ENCODE data around the gene SLC13A1.
"Not testable (repeated sequence)": the region's sequence is repeated elsewhere in the genome, so short reads cannot be mapped to it uniquely, and the experiment has no call there.

SLC13A1 gene

GRCh38 chr7:123199883-123200282 is at the start of gene SLC13A1:
SLC13A1 (minus strand) TSS chr7:123199969; CDS start chr7:123199946, 23 bp downstream.
- DNase-seq (ENCODE audit: low read depth, low spot score) = no peak
- TF ChIP-seq POLR2AphosphoS5 (IDR thresholded peaks at IDR 0.05; ENCODE audit: borderline replicate concordance, low read depth, low read length) = no peak
- no peak for TF ChIP-seq EZH2 (IDR thresholded peaks at IDR 0.05)
- TF ChIP-seq FOXP2 (optimal IDR thresholded peaks at IDR 0.05; ENCODE audit: control extremely low read depth, extremely low read length, insufficient read depth) = no peak
- no peak within 1 kb of the TSS for H3K27ac ChIP-seq
- H3K36me3 ChIP-seq (ENCODE audit: insufficient read depth, low read length) = no peaks in the 10 kb centered on the region
- H3K9me3 ChIP-seq (ENCODE audit: low read depth, low read length) = no peaks in the 10 kb centered on the region
- no peak within 1 kb of the TSS for H3K9ac ChIP-seq (ENCODE audit: insufficient read length)
- no peak within 1 kb of the TSS for H3K4me3 ChIP-seq

- DNase-seq (ENCODE audit: low read depth, low spot score) = no peak
- TF ChIP-seq EZH2 (IDR thresholded peaks at IDR 0.05) (no peak), POLR2AphosphoS5 (IDR thresholded peaks at IDR 0.05; ENCODE audit: borderline replicate concordance, low read depth, low read length) (no peak), FOXP2 (optimal IDR thresholded peaks at IDR 0.05; ENCODE audit: control extremely low read depth, extremely low read length, insufficient read depth) (no peak)
- Histone ChIP-seq H3K4me3 (no peak overlapping the region), H3K27ac (no peak overlapping the region), H3K9me3 (ENCODE audit: low read depth, low read length) (no peaks in the 10 kb centered on the region), H3K9ac (ENCODE audit: insufficient read length) (no peak overlapping the region), H3K36me3 (ENCODE audit: insufficient read depth, low read length) (no peaks in the 10 kb centered on the region)
Observed at GRCh38 chr7:123244768-123245167, 45.0 kb upstream of the SLC13A1 start.

GRCh38 chr7:123242467-123243092 is 42.8 kb upstream of the SLC13A1 start:
- H3K36me3 ChIP-seq (ENCODE audit: insufficient read depth, low read length) = no peaks in the 10 kb centered on the region; the same call in 1 of the 2 replicates
- DNase-seq (ENCODE audit: low read depth, low spot score) = no peak
- no peaks in the 10 kb centered on the region for H3K9me3 ChIP-seq (ENCODE audit: low read depth, low read length)
- no peak overlapping the region for H3K27ac ChIP-seq
- TF ChIP-seq POLR2AphosphoS5 (IDR thresholded peaks at IDR 0.05; ENCODE audit: borderline replicate concordance, low read depth, low read length) (no peak), FOXP2 (optimal IDR thresholded peaks at IDR 0.05; ENCODE audit: control extremely low read depth, extremely low read length, insufficient read depth) (no peak), EZH2 (IDR thresholded peaks at IDR 0.05) (no peak)
- no peak overlapping the region for H3K4me3 ChIP-seq
- H3K9ac ChIP-seq (ENCODE audit: insufficient read length) = no peak overlapping the region

- H3K9ac ChIP-seq (ENCODE audit: insufficient read length) = no peak overlapping the region
- no peaks in the 10 kb centered on the region for H3K9me3 ChIP-seq (ENCODE audit: low read depth, low read length)
- no peaks in the 10 kb centered on the region; the same call in 1 of the 2 replicates for H3K36me3 ChIP-seq (ENCODE audit: insufficient read depth, low read length)
- H3K4me3 ChIP-seq = no peak overlapping the region
- TF ChIP-seq POLR2AphosphoS5 (IDR thresholded peaks at IDR 0.05; ENCODE audit: borderline replicate concordance, low read depth, low read length) (no peak), FOXP2 (optimal IDR thresholded peaks at IDR 0.05; ENCODE audit: control extremely low read depth, extremely low read length, insufficient read depth) (no peak), EZH2 (IDR thresholded peaks at IDR 0.05) (no peak)
- H3K27ac ChIP-seq = no peak overlapping the region
- no peak for DNase-seq (ENCODE audit: low read depth, low spot score)
Observed at GRCh38 chr7:123241809-123242208, 42.0 kb upstream of the SLC13A1 start.

GRCh38 chr7:123231021-123232000 is 31.5 kb upstream of the SLC13A1 start:
- no peak overlapping the region for H3K4me3 ChIP-seq
- no peaks in the 10 kb centered on the region for H3K9me3 ChIP-seq (ENCODE audit: low read depth, low read length)
- no peak overlapping the region for H3K9ac ChIP-seq (ENCODE audit: insufficient read length)
- DNase-seq (ENCODE audit: low read depth, low spot score) = no peak
- H3K27ac ChIP-seq = 0 out of 2 replicates have a peak overlapping the region, but pooled peaks have one; percentile 39
- H3K36me3 ChIP-seq (ENCODE audit: insufficient read depth, low read length) = no peaks in the 10 kb centered on the region
- TF ChIP-seq POLR2AphosphoS5 (IDR thresholded peaks at IDR 0.05; ENCODE audit: borderline replicate concordance, low read depth, low read length) (no peak), EZH2 (IDR thresholded peaks at IDR 0.05) (no peak), FOXP2 (optimal IDR thresholded peaks at IDR 0.05; ENCODE audit: control extremely low read depth, extremely low read length, insufficient read depth) (no peak)

- no peak overlapping the region for H3K4me3 ChIP-seq
- TF ChIP-seq EZH2 (IDR thresholded peaks at IDR 0.05) = no peak
- TF ChIP-seq POLR2AphosphoS5 (IDR thresholded peaks at IDR 0.05; ENCODE audit: borderline replicate concordance, low read depth, low read length) = no peak
- no peak for TF ChIP-seq FOXP2 (optimal IDR thresholded peaks at IDR 0.05; ENCODE audit: control extremely low read depth, extremely low read length, insufficient read depth)
- H3K27ac ChIP-seq = no peak overlapping the region
- no peaks in the 10 kb centered on the region for H3K9me3 ChIP-seq (ENCODE audit: low read depth, low read length)
- no peak for DNase-seq (ENCODE audit: low read depth, low spot score)
- H3K36me3 ChIP-seq (ENCODE audit: insufficient read depth, low read length) = no peaks in the 10 kb centered on the region
- H3K9ac ChIP-seq (ENCODE audit: insufficient read length) = no peak overlapping the region
Observed at GRCh38 chr7:123230603-123231002, 30.8 kb upstream of the SLC13A1 start.

GRCh38 chr7:123230147-123230546 is 30.4 kb upstream of the SLC13A1 start:
- TF ChIP-seq POLR2AphosphoS5 (IDR thresholded peaks at IDR 0.05; ENCODE audit: borderline replicate concordance, low read depth, low read length) = no peak
- no peak for TF ChIP-seq EZH2 (IDR thresholded peaks at IDR 0.05)
- no peak for TF ChIP-seq FOXP2 (optimal IDR thresholded peaks at IDR 0.05; ENCODE audit: control extremely low read depth, extremely low read length, insufficient read depth)

GRCh38 chr7:123229426-123229825 is 29.7 kb upstream of the SLC13A1 start:
- no peaks in the 10 kb centered on the region for H3K36me3 ChIP-seq (ENCODE audit: insufficient read depth, low read length)
- H3K27ac ChIP-seq = no peak overlapping the region
- no peaks in the 10 kb centered on the region for H3K9me3 ChIP-seq (ENCODE audit: low read depth, low read length)
- TF ChIP-seq EZH2 (IDR thresholded peaks at IDR 0.05) (no peak), FOXP2 (optimal IDR thresholded peaks at IDR 0.05; ENCODE audit: control extremely low read depth, extremely low read length, insufficient read depth) (no peak), POLR2AphosphoS5 (IDR thresholded peaks at IDR 0.05; ENCODE audit: borderline replicate concordance, low read depth, low read length) (no peak)
- H3K4me3 ChIP-seq = no peak overlapping the region
- no peak for DNase-seq (ENCODE audit: low read depth, low spot score)
- no peak overlapping the region for H3K9ac ChIP-seq (ENCODE audit: insufficient read length)

More at GRCh38 chr7:123230147-123230546, 30.4 kb upstream of the SLC13A1 start:
- no peaks in the 10 kb centered on the region for H3K36me3 ChIP-seq (ENCODE audit: insufficient read depth, low read length)
- no peak overlapping the region for H3K9ac ChIP-seq (ENCODE audit: insufficient read length)
- H3K9me3 ChIP-seq (ENCODE audit: low read depth, low read length) = no peaks in the 10 kb centered on the region
- no peak for DNase-seq (ENCODE audit: low read depth, low spot score)
- H3K27ac ChIP-seq = no peak overlapping the region
- no peak overlapping the region for H3K4me3 ChIP-seq

GRCh38 chr7:123227666-123228065 is 27.9 kb upstream of the SLC13A1 start:
- not testable (repeated sequence) for DNase-seq (ENCODE audit: low read depth, low spot score); H3K36me3 ChIP-seq (ENCODE audit: insufficient read depth, low read length); H3K9ac ChIP-seq (ENCODE audit: insufficient read length); H3K27ac ChIP-seq; H3K4me3 ChIP-seq; H3K9me3 ChIP-seq (ENCODE audit: low read depth, low read length)

Measured in SK-N-MC (cell line).